GM12801 (cell line): ENCODE results near the gene PTPN6.

ENCODE experiments used
- TF ChIP-seq, protein P1 (sequence below): IDR thresholded peaks from one replicate; pipeline ENCODE4 v1.5.1; 2011; ENCODE audit warnings: control low read depth; ENCODE audit not compliant: insufficient read length; ENCODE audit errors: extremely low read depth

PTPN6 gene

DNA sequence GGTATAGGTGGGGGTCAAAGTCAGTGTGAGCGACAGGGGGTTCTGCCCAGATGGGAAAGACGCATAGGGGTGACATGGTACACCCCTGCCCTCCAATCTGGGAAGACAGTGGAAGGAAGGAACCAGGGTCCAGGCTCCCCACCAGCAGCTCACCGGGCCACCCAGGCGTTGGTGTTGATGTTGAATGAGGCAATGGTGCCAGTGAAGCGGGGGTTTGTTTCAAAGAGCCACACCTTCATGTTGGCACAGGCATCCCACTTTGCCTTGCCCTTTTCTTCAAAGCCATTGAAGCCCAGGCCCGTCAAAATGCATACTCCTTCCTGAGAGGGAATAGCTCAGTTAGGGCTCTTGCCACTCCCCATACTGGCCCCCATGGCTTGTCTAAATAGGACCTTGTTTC lies 27.0 kb downstream of the PTPN6 start:
- TF ChIP-seq, protein P1, sequence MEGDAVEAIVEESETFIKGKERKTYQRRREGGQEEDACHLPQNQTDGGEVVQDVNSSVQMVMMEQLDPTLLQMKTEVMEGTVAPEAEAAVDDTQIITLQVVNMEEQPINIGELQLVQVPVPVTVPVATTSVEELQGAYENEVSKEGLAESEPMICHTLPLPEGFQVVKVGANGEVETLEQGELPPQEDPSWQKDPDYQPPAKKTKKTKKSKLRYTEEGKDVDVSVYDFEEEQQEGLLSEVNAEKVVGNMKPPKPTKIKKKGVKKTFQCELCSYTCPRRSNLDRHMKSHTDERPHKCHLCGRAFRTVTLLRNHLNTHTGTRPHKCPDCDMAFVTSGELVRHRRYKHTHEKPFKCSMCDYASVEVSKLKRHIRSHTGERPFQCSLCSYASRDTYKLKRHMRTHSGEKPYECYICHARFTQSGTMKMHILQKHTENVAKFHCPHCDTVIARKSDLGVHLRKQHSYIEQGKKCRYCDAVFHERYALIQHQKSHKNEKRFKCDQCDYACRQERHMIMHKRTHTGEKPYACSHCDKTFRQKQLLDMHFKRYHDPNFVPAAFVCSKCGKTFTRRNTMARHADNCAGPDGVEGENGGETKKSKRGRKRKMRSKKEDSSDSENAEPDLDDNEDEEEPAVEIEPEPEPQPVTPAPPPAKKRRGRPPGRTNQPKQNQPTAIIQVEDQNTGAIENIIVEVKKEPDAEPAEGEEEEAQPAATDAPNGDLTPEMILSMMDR = no peak

DNA sequence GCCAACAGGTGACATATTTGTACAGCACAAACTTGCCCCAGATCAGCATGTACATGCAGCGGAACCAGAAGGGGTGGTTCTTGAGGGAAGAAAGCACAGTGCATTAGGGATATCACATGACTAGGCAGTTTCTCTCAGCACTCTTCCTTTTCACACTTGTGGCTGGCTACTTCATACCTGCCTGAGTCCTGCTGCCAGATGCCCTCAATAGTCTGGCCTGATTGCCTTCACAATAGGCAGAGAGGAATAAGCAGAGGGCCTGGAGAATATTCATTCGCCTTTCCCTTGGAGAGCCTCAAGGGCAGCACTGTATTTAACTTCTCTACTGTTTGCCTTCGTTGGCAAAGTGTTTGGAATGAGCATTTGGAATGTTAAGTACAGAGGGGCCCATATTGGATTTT lies 27.5 kb downstream of the PTPN6 start:
- TF ChIP-seq, protein P1 = no peak

DNA sequence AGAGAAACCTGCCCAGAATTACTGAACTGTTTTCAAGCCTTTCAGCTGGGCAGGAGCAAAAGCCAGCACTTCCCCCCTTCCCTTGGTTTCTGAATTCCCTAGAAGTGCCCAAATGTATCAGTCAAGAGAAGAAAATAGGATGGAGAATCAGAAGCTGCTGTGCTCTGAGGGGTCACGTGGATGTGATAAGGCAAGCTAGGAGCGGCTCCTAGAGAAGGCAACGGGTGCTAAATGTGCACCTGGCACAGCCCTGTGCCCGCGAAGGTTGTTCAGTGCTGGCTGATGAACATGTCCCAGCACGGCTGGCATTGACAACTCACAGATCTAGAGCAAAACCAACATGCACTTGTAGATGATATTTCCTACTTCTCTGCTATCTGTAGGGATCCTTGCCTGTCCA lies 27.9 kb downstream of the PTPN6 start:
- TF ChIP-seq, protein P1 = no peak

DNA sequence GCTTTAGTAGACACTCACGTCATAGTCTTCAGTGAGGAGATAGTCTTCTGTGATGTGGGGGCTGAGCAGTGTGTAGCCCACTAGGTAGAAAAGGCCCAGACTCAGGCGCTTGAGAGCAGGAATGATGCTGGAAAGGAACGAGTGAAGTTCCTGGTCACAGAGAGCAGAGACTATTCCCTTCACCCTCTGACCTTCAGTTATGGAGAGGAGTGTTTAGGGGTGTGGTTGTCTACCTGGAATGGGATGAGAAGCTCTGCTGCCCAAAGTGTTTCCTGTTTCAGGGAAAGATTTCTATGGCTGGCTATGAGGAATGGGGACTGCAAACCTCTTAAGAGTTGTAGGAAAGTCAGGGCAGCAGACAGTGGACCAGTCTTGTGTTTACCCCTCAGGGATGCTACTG lies 28.3 kb downstream of the PTPN6 start:
- TF ChIP-seq, protein P1 = no peak

DNA sequence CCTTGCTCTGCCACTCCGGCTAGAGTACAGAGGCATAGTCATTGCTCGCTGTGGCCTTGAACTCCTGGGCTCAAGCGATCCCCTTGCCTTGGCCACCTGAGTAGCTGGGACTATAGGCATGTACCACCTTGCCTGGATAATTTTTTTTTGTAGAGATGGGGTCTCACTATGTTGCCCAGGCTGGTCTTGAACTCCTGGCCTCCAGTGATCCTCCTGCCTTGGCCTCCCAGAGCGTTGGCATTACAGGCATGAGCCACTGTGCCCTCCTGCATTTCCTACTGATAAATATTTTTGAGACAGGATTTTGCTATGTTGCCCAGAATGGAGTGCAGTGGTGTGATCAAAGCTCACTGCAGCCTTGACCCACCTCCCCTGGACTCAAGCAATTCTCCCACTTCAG lies 28.9 kb downstream of the PTPN6 start:
- TF ChIP-seq, protein P1 = no peak

DNA sequence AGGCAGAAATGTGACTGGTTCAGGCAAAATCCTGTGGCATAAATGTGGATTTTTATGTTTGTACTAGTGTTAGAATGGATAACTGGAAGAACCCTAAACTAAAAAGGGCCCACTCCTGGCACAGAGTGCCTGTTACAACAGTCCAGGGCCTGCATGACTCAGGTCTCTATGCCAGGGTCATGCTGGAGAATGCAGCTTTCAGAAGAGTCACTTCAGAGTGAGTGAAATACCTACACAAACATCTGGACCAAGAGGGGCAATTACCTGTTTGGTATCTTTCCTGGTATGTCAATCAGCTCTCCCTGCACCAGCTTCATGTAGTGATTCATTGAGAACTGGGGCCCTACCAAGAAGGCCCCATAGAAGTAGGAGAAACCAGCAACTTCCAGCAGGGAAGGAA lies 29.6 kb downstream of the PTPN6 start:
- TF ChIP-seq, protein P1 = no peak

DNA sequence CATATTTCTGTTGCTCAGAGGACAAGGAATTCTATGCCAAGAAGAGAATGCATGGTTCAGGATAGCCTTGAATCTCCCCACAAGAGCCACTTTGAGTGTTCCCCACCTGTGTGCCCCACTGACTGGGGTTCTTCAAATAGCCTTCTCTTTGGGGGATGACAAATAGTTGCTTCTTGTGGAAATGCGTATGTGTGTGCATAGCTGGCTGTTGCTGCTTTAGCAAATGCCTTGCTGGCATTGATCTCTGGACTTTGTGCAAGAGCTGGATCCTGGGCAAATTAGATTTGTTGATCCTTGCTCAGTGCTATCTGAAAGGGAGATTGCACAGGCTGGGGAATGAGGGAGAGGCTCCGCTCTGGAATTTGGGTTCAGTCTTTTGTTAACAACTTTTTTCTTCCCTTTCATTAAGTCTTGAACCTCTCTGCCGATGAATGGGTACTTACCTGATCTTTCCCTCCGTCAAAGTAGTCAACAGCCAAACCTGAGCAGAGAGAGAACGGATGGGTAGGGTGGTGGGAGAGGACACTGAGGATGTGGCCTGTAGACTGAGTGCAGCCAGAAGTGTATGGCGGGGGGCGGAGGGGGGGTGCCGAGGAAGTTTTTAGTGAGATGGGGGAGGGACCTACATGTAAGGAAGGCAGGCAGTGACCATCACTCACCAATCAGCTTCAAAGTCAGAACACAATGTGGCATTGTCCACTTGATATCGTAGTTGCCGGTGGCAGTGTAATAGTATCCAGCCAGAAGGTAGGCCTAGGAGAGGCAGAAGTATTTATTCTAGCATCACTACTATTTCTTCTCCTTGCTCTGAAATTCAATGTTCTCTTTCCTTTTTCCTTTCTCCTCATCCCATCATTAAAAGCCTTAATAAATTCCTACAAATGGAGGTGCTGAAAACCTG lies 30.2 kb downstream of the PTPN6 start:
- TF ChIP-seq, protein P1 = no peak

DNA sequence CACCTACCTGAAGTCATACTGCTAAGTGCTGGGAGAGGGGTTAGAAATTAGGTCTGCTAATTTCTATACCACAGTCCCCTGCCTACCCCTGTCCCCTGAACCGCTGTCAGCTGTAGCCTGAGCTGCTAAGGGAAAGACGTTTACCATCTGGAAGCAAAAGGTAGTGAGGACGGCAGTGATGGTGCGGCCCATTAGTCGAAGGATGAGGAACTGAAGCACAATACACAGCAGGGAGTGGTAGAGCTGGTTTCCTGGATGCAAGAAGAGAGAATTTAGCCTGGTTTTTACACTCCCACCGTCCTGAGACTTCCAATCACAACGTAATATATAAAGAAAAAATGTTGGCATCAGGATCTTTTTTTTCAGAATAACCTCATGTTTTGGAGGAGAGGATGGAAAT lies 31.4 kb downstream of the PTPN6 start:
- TF ChIP-seq, protein P1 = no peak
